ENCODE measurements around the gene WDFY3. TPM values are rescaled to one million over a fixed set of nuclear protein-coding genes. Genes with fewer than 3 reads are reported as not detected.
"Not testable (repeated sequence)": the region's sequence is repeated elsewhere in the genome, so short reads cannot be mapped to it uniquely, and the experiment has no call there.

The WDFY3 gene
- total RNA-seq, 1 donor from 2014 or later: 60.9 TPM

- intact Hi-C loops (cut with DNase I): no loop called here
- DNase-seq (ENCODE audit: low spot score): no peak
Observed at GRCh38 chr4:84814094-84814750, 152.3 kb downstream of the WDFY3 start.

- DNase-seq (ENCODE audit: low spot score): no peak
- intact Hi-C loops (cut with DNase I): no loop called here
Observed at GRCh38 chr4:84809946-84810345, 156.5 kb downstream of the WDFY3 start.

- intact Hi-C loops (cut with DNase I): no loop called here
- no peak for DNase-seq (ENCODE audit: low spot score)
Observed at GRCh38 chr4:84808332-84808731, 158.2 kb downstream of the WDFY3 start.

- intact Hi-C loops (cut with DNase I): not testable (repeated sequence)
Observed at GRCh38 chr4:84806541-84806940, 159.9 kb downstream of the WDFY3 start.

GRCh38 chr4:84804136-84804535, 162.4 kb downstream of the WDFY3 start:
- no peak for DNase-seq (ENCODE audit: low spot score)
- intact Hi-C loops (cut with DNase I): no loop called here

More at GRCh38 chr4:84806541-84806940, 159.9 kb downstream of the WDFY3 start:
- DNase-seq (ENCODE audit: low spot score): not testable (repeated sequence)

- intact Hi-C loops (cut with DNase I): no loop called here
- no peak for DNase-seq (ENCODE audit: low spot score)
Observed at GRCh38 chr4:84803720-84804119, 162.8 kb downstream of the WDFY3 start.

GRCh38 chr4:84803116-84803515, 163.4 kb downstream of the WDFY3 start:
- DNase-seq (ENCODE audit: low spot score): no peak
- intact Hi-C loops (cut with DNase I): no loop called here

GRCh38 chr4:84800256-84800655, 166.2 kb downstream of the WDFY3 start:
- intact Hi-C loops (cut with DNase I): no loop called here
- no peak for DNase-seq (ENCODE audit: low spot score)

- intact Hi-C loops (cut with DNase I): no loop called here
- DNase-seq (ENCODE audit: low spot score): no peak
Observed at GRCh38 chr4:84799318-84799717, 167.2 kb downstream of the WDFY3 start.

GRCh38 chr4:84796394-84796793, 170.1 kb downstream of the WDFY3 start:
- intact Hi-C loops (cut with DNase I): no loop called here
- no peak for DNase-seq (ENCODE audit: low spot score)

- no peak for DNase-seq (ENCODE audit: low spot score)
- intact Hi-C loops (cut with DNase I): no loop called here
Observed at GRCh38 chr4:84792366-84793301, 173.9 kb downstream of the WDFY3 start.

- no peak for DNase-seq (ENCODE audit: low spot score)
- intact Hi-C loops (cut with DNase I): no loop called here
Observed at GRCh38 chr4:84790769-84791565, 175.5 kb downstream of the WDFY3 start.

GRCh38 chr4:84786478-84786877, 180.0 kb downstream of the WDFY3 start:
- no peak for DNase-seq (ENCODE audit: low spot score)
- intact Hi-C loops (cut with DNase I): no loop called here

- no peak for DNase-seq (ENCODE audit: low spot score)
Observed at GRCh38 chr4:84782517-84782916, 184.0 kb downstream of the WDFY3 start.

GRCh38 chr4:84780719-84781118, 185.8 kb downstream of the WDFY3 start:
- intact Hi-C loops (cut with DNase I): no loop called here
- no peak for DNase-seq (ENCODE audit: low spot score)

More at GRCh38 chr4:84782517-84782916, 184.0 kb downstream of the WDFY3 start:
- intact Hi-C loops (cut with DNase I): no loop called here

GRCh38 chr4:84778041-84778440, 188.4 kb downstream of the WDFY3 start:
- no peak for DNase-seq (ENCODE audit: low spot score)
- intact Hi-C loops (cut with DNase I): no loop called here

GRCh38 chr4:84767168-84767567, 199.3 kb downstream of the WDFY3 start:
- DNase-seq (ENCODE audit: low spot score): no peak

GRCh38 chr4:84753321-84753972, 213.0 kb downstream of the WDFY3 start:
- intact Hi-C loops (cut with DNase I): no loop called here
- DNase-seq (ENCODE audit: low spot score): no peak

More at GRCh38 chr4:84767168-84767567, 199.3 kb downstream of the WDFY3 start:
- intact Hi-C loops (cut with DNase I): no loop called here

- intact Hi-C loops (cut with DNase I): loop anchor here (2.0 kb wide), 1 partner anchor 219 kb away; no protein-coding TSS in a partner anchor
Observed at GRCh38 chr4:84751707-84752106, 214.8 kb downstream of the WDFY3 start.

More at GRCh38 chr4:84751707-84752106, 214.8 kb downstream of the WDFY3 start:
- no peak for DNase-seq (ENCODE audit: low spot score)
